ENCODE data around the gene NAGK. TPM values are rescaled to one million over a fixed set of nuclear protein-coding genes. Genes with fewer than 3 reads are reported as not detected.
"Not testable (repeated sequence)": the region's sequence is repeated elsewhere in the genome, so short reads cannot be mapped to it uniquely, and the experiment has no call there.

NAGK gene
- total and polyA plus RNA-seq, 2 donors (not counting 1 experiment from before 2014, with no cell fraction given): 50.4 to 136 TPM

- Histone ChIP-seq H3K27me3 (ENCODE audit: control insufficient read depth, insufficient read depth, low read length) (no peaks in the 10 kb centered on the region), H2AFZ (ENCODE audit: low read length) (no peak overlapping the region), H3K4me2 (ENCODE audit: extremely low read depth, insufficient read depth, low read length) (no peak overlapping the region), H3K79me2 (ENCODE audit: control insufficient read depth, insufficient read depth, low read length) (peaks cover 18% of the 10 kb centered on the region), H3K4me1 (ENCODE audit: control insufficient read depth, extremely low read depth, insufficient read depth, low read length) (peaks cover 2% of the 10 kb centered on the region), H4K20me1 (ENCODE audit: control insufficient read depth, extremely low read depth, insufficient read depth, low read length) (no peaks in the 10 kb centered on the region), H3K4me3 (replicated peaks in 1 of 4; ENCODE audit: control extremely low read depth in 1 of 4, insufficient read depth in 1 of 4, low read depth in 3 of 4, low read length in 4 of 4) (no peak overlapping the region), H3K27ac (ENCODE audit: insufficient read depth, low read length) (no peak overlapping the region), H3K9me3 (ENCODE audit: control insufficient read depth, insufficient read depth, low read depth, low read length) (no peaks in the 10 kb centered on the region), H3K9ac (ENCODE audit: insufficient read depth, low read length) (no peak overlapping the region), H3K36me3 (ENCODE audit: control insufficient read depth, insufficient read depth, low read length) (peaks cover 24% of the 10 kb centered on the region)
- no peak for DNase-seq (ENCODE audit: low read depth in 2 of 2)
- TF ChIP-seq EZH2 (IDR thresholded peaks at IDR 0.05; ENCODE audit: low read length, missing control alignments) (no peak), CTCF (conservative IDR thresholded peaks at IDR 0.05 in 1 of 2, IDR thresholded peaks at IDR 0.05 in 1 of 2; ENCODE audit: low read depth in 1 of 2, low read length in 2 of 2) (no peak)
These were observed 6.5 kb downstream of the NAGK start for GRCh38 chr2:71074893-71075395.

- no peaks in the 10 kb centered on the region for H3K79me2 ChIP-seq (ENCODE audit: control insufficient read depth, insufficient read depth, low read length)
- no peak for TF ChIP-seq EZH2 (IDR thresholded peaks at IDR 0.05; ENCODE audit: low read length, missing control alignments)
- TF ChIP-seq CTCF (conservative IDR thresholded peaks at IDR 0.05 in 1 of 2, IDR thresholded peaks at IDR 0.05 in 1 of 2; ENCODE audit: low read depth in 1 of 2, low read length in 2 of 2): no peak
- no peak for DNase-seq (ENCODE audit: low read depth in 2 of 2)
- no peak overlapping the region for H3K4me3 ChIP-seq (replicated peaks in 1 of 4; ENCODE audit: control extremely low read depth in 1 of 4, insufficient read depth in 1 of 4, low read depth in 3 of 4, low read length in 4 of 4)
- no peaks in the 10 kb centered on the region for H3K27me3 ChIP-seq (ENCODE audit: control insufficient read depth, insufficient read depth, low read length)
- H3K36me3 ChIP-seq (ENCODE audit: control insufficient read depth, insufficient read depth, low read length): peaks cover 14% of the 10 kb centered on the region
- H4K20me1 ChIP-seq (ENCODE audit: control insufficient read depth, extremely low read depth, insufficient read depth, low read length): no peaks in the 10 kb centered on the region
- H3K27ac ChIP-seq (ENCODE audit: insufficient read depth, low read length): no peak overlapping the region
- no peak overlapping the region for H3K4me2 ChIP-seq (ENCODE audit: extremely low read depth, insufficient read depth, low read length)
- no peaks in the 10 kb centered on the region for H3K9me3 ChIP-seq (ENCODE audit: control insufficient read depth, insufficient read depth, low read depth, low read length)
- H3K9ac ChIP-seq (ENCODE audit: insufficient read depth, low read length): no peak overlapping the region
- no peak overlapping the region for H2AFZ ChIP-seq (ENCODE audit: low read length)
- no peaks in the 10 kb centered on the region for H3K4me1 ChIP-seq (ENCODE audit: control insufficient read depth, extremely low read depth, insufficient read depth, low read length)
These were observed 10.2 kb downstream of the NAGK start for GRCh38 chr2:71078624-71079023.

GRCh38 chr2:71082402-71083252, 14.2 kb downstream of the NAGK start:
- Histone ChIP-seq H3K4me3 (replicated peaks in 1 of 4; ENCODE audit: control extremely low read depth in 1 of 4, insufficient read depth in 1 of 4, low read depth in 3 of 4, low read length in 4 of 4) (no peak overlapping the region), H2AFZ (ENCODE audit: low read length) (no peak overlapping the region), H4K20me1 (ENCODE audit: control insufficient read depth, extremely low read depth, insufficient read depth, low read length) (no peaks in the 10 kb centered on the region), H3K36me3 (ENCODE audit: control insufficient read depth, insufficient read depth, low read length) (peaks cover 2% of the 10 kb centered on the region), H3K9ac (ENCODE audit: insufficient read depth, low read length) (no peak overlapping the region), H3K79me2 (ENCODE audit: control insufficient read depth, insufficient read depth, low read length) (no peaks in the 10 kb centered on the region), H3K27me3 (ENCODE audit: control insufficient read depth, insufficient read depth, low read length) (no peaks in the 10 kb centered on the region), H3K4me2 (ENCODE audit: extremely low read depth, insufficient read depth, low read length) (no peak overlapping the region), H3K4me1 (ENCODE audit: control insufficient read depth, extremely low read depth, insufficient read depth, low read length) (no peaks in the 10 kb centered on the region), H3K27ac (ENCODE audit: insufficient read depth, low read length) (no peak overlapping the region), H3K9me3 (ENCODE audit: control insufficient read depth, insufficient read depth, low read depth, low read length) (no peaks in the 10 kb centered on the region)
- DNase-seq (ENCODE audit: low read depth in 2 of 2): no peak
- TF ChIP-seq CTCF (conservative IDR thresholded peaks at IDR 0.05 in 1 of 2, IDR thresholded peaks at IDR 0.05 in 1 of 2; ENCODE audit: low read depth in 1 of 2, low read length in 2 of 2): no peak
- TF ChIP-seq EZH2 (IDR thresholded peaks at IDR 0.05; ENCODE audit: low read length, missing control alignments): no peak

GRCh38 chr2:71083297-71083696, 14.8 kb downstream of the NAGK start:
- H2AFZ ChIP-seq (ENCODE audit: low read length); DNase-seq (ENCODE audit: low read depth in 2 of 2); H3K27me3 ChIP-seq (ENCODE audit: control insufficient read depth, insufficient read depth, low read length); H3K79me2 ChIP-seq (ENCODE audit: control insufficient read depth, insufficient read depth, low read length); H4K20me1 ChIP-seq (ENCODE audit: control insufficient read depth, extremely low read depth, insufficient read depth, low read length); H3K9ac ChIP-seq (ENCODE audit: insufficient read depth, low read length); H3K4me2 ChIP-seq (ENCODE audit: extremely low read depth, insufficient read depth, low read length); H3K36me3 ChIP-seq (ENCODE audit: control insufficient read depth, insufficient read depth, low read length); H3K4me3 ChIP-seq (replicated peaks in 1 of 4; ENCODE audit: control extremely low read depth in 1 of 4, insufficient read depth in 1 of 4, low read depth in 3 of 4, low read length in 4 of 4); H3K9me3 ChIP-seq (ENCODE audit: control insufficient read depth, insufficient read depth, low read depth, low read length); H3K27ac ChIP-seq (ENCODE audit: insufficient read depth, low read length); H3K4me1 ChIP-seq (ENCODE audit: control insufficient read depth, extremely low read depth, insufficient read depth, low read length): not testable (repeated sequence)

Data from fibroblast of lung (primary cell).